ENCODE results near the gene RBMS3.

RBMS3 gene

DNA sequence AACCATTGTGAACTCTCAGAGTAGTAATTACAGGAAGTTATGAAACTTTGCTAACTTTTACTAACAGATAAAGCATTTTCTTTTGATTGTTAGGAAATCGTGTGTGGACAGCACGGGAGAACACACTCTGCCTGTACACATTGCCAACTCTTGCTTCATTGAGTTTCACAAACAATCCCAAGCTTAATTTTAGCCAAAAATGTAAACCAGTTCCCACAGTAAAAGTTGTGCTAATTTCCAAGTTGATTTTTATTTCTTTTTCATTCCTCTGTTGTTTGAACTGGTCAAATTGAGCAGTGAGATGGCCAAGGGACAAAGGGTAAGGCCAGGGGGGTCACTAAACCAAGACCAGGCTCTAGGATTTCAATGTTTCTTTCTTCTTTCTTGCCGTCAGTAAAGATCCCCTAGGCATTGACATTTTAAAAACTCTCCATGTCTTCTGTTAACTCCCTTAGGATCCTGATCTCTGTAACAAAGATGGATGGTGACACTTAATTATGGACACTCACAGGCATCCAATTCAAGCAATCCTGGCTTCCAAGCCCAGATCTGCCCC, 414.9 kb downstream of the RBMS3 start:
- DNase-seq = no peak

- DNase-seq = no peak
Measured at GRCh38 chr3:29696311-29696710, 415.4 kb downstream of the RBMS3 start.

GRCh38 chr3:29697989-29698388, 417.1 kb downstream of the RBMS3 start:
- DNase-seq = no peak

GRCh38 chr3:29700256-29700655, 419.4 kb downstream of the RBMS3 start:
- no peak for DNase-seq

DNA sequence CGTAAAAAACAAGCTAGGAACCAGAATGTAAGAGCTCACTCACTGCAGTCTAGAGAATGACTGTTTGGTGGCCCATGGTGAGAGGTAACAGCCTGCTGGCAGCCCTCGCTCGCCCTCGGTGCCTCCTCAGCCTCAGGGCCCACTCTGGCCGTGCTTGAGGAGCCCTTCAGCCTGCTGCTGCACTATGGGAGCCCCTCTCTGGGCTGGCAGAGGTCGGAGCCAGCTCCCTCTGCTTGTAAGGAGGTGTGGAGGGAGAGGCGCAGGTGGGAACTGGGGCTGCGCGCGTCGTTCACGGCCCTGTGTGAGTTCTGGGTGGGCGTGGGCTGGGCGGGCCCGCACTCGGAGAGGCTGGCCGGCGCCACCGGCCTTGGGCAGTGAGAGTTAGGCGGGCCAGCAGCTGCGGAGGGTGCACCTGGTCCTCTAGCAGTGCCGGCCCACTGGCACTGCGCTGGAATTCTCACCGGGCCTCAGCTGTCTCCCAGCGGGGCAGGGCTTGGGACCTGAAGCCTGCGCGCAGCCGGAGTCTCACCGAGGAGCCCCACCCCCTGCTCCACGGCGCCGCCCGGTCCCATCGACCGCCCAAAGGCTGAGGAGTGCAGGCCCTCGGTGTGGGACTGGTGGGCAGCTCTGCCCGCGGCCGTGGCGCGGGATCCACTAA, 420.6 kb downstream of the RBMS3 start:
- no peak for DNase-seq

GRCh38 chr3:29705906-29706844, 425.3 kb downstream of the RBMS3 start:
- DNase-seq = no peak

DNA sequence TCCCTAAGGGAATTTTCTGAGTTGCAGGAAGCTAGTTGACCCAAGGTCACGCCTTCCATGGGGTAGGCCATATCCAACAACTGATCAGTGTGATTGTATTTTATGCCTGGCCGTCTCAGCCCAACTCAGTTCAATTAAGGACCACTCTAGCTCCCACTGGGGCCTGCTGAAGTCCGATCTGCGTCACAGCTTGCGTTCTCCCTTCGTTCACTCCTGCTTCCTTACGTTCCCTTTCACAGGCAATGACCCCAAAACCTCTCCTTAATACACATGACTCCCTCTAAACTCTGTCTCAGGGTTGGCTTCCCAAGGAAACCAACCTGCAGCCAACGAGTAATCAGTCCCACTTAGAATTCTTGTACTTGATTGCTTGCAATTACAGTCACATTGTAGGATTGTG, 428.0 kb downstream of the RBMS3 start:
- DNase-seq = no peak

GRCh38 chr3:29711255-29711771, 430.4 kb downstream of the RBMS3 start:
- DNase-seq = no peak

GRCh38 chr3:29716213-29716612, 435.3 kb downstream of the RBMS3 start:
- no peak for DNase-seq

DNA sequence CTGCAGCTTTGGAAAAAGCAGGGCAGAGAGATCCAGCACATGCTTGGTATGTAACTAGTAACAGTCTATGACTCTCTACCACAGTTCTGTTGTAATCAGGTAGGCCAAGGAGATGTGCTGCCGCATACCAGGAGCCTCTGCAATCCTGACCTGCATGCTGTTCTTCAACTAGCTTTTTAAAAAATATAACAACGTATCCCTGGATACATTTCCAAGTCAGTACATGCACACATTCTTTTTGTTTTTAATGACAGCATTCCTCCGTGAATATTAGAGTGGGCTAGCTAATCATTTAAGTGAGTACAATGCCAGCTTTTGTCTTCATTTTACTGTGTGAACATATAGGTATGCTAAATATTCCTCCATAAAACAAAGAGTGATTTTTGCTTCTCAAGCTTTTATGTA, 437.8 kb downstream of the RBMS3 start:
- DNase-seq = no peak

GRCh38 chr3:29720665-29721064, 439.8 kb downstream of the RBMS3 start:
- DNase-seq = no peak

DNA sequence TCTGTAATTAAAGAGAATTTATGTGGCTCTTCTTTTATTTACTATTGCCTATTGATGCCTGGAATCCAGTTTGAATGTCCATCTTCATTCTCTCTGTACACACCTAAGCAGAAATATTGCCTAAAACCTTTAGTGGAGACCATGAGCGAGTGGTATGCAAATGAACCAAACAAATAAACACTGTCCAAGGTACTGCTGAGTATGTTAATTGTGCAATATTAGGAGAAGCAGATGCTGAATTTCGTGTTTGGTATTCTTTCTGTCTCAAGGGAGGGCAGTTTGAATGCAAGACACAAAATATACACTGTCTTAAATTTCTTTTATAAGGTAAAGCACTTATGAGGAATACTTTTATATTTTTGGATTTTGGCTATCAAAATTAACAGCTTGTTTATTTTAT, 440.9 kb downstream of the RBMS3 start:
- no peak for DNase-seq

DNA sequence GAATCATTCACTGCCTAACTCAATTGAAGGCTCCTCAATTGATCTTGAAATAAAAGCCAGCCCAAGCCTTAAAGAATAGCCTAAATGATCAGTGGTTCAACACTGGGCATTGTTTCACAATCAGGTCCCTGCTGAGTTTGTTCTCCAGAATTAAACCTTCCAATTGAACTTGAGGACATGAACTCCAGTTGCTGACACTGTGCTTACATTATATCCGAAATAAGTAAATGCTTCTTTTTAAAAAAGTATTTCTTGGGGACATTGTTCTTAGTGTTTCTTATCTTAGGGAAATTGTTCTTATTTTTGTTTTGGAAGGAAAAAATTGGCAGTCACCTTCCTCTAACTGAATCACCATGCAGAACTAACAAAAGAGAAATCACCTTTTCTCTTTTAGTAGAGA, 450.2 kb downstream of the RBMS3 start:
- no peak for DNase-seq

DNA sequence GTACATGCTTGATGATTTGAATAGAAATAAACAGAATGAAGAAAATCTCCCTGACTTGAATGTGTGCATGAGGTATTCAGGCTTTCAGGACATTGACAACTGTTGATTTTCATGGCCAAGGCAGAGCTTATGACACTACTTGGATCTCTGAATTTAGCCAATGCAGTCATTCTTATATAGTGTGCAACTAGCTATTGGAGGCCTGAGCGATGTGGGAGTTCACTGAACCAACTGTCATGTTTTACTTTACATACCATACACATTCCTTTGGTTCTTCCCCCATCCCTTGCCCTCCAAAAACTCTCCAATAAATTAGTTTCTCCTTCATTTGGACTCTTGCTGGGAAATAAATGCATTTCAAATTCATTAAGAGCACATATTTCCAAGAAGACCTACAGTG, 460.4 kb downstream of the RBMS3 start:
- no peak for DNase-seq

DNA sequence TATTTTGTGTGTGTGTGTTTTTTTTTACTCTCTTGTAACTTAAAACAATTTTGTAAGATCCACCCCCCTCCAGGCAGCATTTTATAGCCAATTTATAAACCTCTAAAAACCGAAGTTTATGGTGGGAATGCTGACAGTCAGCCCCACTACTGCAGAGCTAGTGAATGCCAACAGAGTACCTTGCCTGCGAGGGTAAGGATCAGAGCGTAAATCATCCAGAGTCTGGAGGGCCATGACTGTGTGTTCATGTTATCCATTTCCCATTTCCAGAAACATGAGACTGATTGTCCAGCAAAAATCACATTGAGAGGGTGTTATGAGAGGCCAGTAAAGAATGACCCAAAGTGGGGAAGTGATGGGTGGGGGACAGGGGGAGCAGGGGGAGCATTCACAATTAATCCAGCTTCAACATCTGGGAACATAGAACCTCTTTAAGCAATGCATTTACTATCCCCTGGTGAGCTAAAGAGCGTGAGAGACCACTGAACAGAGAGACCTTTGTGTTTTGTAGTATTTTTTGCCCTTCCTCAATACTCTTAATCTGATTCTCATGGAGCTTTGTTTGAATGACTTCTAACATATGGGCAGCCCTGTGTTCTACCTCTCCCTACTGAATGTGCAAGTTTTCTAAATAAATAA, 464.5 kb downstream of the RBMS3 start:
- DNase-seq = no peak

DNA sequence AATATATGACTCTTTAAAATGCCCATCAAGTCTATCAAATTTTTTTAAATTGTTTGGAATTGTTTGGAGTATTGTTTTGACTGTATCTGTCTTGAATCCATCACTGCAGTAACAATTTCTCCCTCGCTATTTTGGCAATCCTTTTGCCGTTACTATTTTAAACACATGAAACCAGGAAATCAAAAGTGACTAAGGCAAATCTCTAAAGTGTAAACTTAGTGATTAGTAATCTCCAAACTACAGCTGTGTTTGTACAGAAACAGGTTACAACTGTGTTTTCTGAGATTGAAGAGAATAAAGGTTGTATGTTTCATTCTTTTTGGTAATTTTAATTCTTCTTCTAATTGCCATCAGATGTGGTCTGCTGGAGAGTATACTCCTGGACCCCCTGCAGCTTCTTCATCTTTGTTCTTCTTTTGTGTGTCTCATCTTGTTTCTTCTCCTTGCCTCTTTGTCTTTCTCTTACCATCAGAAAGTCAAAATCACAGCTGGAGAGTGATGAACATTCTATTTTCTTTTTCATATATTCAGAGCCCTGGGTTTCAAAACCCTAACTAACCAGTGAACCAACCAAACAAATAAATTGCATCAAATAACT, 465.4 kb downstream of the RBMS3 start:
- no peak for DNase-seq

- no peak for DNase-seq
Measured at GRCh38 chr3:29747991-29748390, 467.1 kb downstream of the RBMS3 start.

GRCh38 chr3:29751647-29752314, 470.9 kb downstream of the RBMS3 start:
- DNase-seq = no peak

DNA sequence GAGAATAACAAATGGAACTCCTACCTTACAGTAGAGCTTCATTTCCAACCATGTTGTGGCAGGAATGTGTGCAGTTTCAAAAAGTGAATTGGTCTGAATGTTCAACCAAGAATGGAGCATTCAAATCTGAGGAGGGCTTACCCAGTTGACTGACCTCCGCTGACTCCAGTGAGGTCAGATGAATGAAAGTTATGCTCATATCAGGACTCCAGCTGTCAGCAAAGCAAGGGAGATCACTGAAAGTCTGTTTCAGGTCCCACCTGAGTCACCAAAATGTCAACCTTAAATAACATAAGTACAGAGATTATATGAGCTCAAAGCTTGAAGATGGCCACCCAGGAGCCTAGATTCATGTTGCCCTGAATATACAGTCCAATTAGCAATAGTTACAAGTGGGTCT, 473.5 kb downstream of the RBMS3 start:
- DNase-seq = no peak

GRCh38 chr3:29755416-29755815, 474.5 kb downstream of the RBMS3 start:
- no peak for DNase-seq

- DNase-seq = no peak
Measured at GRCh38 chr3:29757054-29757777, 476.3 kb downstream of the RBMS3 start.

DNA sequence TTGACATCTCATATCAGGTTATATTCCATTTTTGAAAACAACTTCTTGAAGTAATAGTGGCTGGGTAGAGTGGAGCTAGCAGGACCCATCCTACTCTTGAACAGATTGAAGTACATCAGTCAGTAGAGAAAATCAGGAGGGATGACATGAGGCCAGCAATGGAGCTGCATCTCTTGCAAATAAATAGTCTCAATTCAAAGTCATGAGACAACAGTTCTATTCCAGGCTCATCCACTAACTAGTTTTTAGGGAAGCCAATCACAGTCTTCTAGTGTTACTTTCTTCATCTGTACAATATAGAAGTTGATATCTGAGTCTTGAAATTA, 477.2 kb downstream of the RBMS3 start:
- DNase-seq = no peak

Measured in NCI-H1092 (cell line).